Measurements from ENCODE around the gene UGT1A7.
"Not testable (repeated sequence)": the region's sequence is repeated elsewhere in the genome, so short reads cannot be mapped to it uniquely, and the experiment has no call there.

UGT1A7 gene

GRCh38 chr2:233681521-233682099 lies at the start of gene UGT1A7:
UGT1A7 (plus strand) TSS chr2:233681901; CDS start chr2:233681938, 37 bp downstream.
- DNase-seq: no peak

GRCh38 chr2:233636306-233636705 lies 45.4 kb upstream of the UGT1A7 start, which contains the start of gene UGT1A10:
UGT1A10 (plus strand) TSS chr2:233636448; CDS start chr2:233636523, 75 bp downstream.
- not testable (repeated sequence) for DNase-seq

- DNase-seq: no peak
These were observed 42.9 kb upstream of the UGT1A7 start for GRCh38 chr2:233638836-233639235.

GRCh38 chr2:233639860-233640259 lies 41.8 kb upstream of the UGT1A7 start:
- DNase-seq: no peak

- no peak for DNase-seq
These were observed 38.6 kb upstream of the UGT1A7 start for GRCh38 chr2:233643128-233643527.

- not testable (repeated sequence) for DNase-seq
These were observed 35.7 kb upstream of the UGT1A7 start for GRCh38 chr2:233646033-233646432.

GRCh38 chr2:233650981-233651380 lies 30.7 kb upstream of the UGT1A7 start:
- no peak for DNase-seq

- no peak for DNase-seq
These were observed 30.3 kb upstream of the UGT1A7 start for GRCh38 chr2:233651430-233651829.

GRCh38 chr2:233654501-233654900 lies 27.2 kb upstream of the UGT1A7 start:
- no peak for DNase-seq

- DNase-seq: no peak
These were observed 26.7 kb upstream of the UGT1A7 start for GRCh38 chr2:233655043-233655442.

- DNase-seq: not testable (repeated sequence)
These were observed 25.8 kb upstream of the UGT1A7 start for GRCh38 chr2:233655943-233656342.

- DNase-seq: no peak
These were observed 25.3 kb upstream of the UGT1A7 start for GRCh38 chr2:233656443-233656842.

GRCh38 chr2:233658610-233659009 lies 23.1 kb upstream of the UGT1A7 start:
- DNase-seq: no peak

GRCh38 chr2:233663911-233664310 lies 17.8 kb upstream of the UGT1A7 start:
- no peak for DNase-seq

GRCh38 chr2:233668605-233669260 lies 13.0 kb upstream of the UGT1A7 start:
- no peak for DNase-seq

- no peak for DNase-seq
These were observed 10.2 kb upstream of the UGT1A7 start, which contains the start of gene UGT1A9 for GRCh38 chr2:233671290-233672161. UGT1A9 (plus strand) TSS chr2:233671898; CDS start chr2:233671935, 37 bp downstream.

- no peak for DNase-seq
These were observed 8.8 kb upstream of the UGT1A7 start for GRCh38 chr2:233672886-233673285.

GRCh38 chr2:233673896-233674295 lies 7.8 kb upstream of the UGT1A7 start:
- no peak for DNase-seq

GRCh38 chr2:233674314-233674713 lies 7.4 kb upstream of the UGT1A7 start:
- no peak for DNase-seq

- DNase-seq: no peak
These were observed 6.7 kb upstream of the UGT1A7 start for GRCh38 chr2:233674995-233675394.

- DNase-seq: no peak
These were observed 5.7 kb upstream of the UGT1A7 start for GRCh38 chr2:233676046-233676445.

GRCh38 chr2:233679196-233679595 lies 2.5 kb upstream of the UGT1A7 start:
- DNase-seq: no peak

- DNase-seq: no peak
These were observed 1.2 kb upstream of the UGT1A7 start for GRCh38 chr2:233680361-233681045.
